Activated T-helper 1 cell treated with Interleukin-2 at 50 U/mL for 16 hours (primary cell): Measurements from ENCODE around the gene SLC43A1.

Experiments used
- DNase-seq: peaks from one replicate; pipeline ENCODE4 v3.0.0-alpha.2; 2020; ENCODE audit warnings: low read depth

SLC43A1 gene

GRCh38 chr11:57497303-57498247, 17.9 kb downstream of the SLC43A1 start:
- no peak for DNase-seq

GRCh38 chr11:57496109-57496820, 19.2 kb downstream of the SLC43A1 start:
- no peak for DNase-seq

GRCh38 chr11:57493507-57494503, 21.7 kb downstream of the SLC43A1 start:
- peak; percentile 55 for DNase-seq

GRCh38 chr11:57491371-57492061, 24.0 kb downstream of the SLC43A1 start:
- peak; percentile 16 for DNase-seq

GRCh38 chr11:57490456-57491248, 24.9 kb downstream of the SLC43A1 start:
- no peak for DNase-seq

DNA sequence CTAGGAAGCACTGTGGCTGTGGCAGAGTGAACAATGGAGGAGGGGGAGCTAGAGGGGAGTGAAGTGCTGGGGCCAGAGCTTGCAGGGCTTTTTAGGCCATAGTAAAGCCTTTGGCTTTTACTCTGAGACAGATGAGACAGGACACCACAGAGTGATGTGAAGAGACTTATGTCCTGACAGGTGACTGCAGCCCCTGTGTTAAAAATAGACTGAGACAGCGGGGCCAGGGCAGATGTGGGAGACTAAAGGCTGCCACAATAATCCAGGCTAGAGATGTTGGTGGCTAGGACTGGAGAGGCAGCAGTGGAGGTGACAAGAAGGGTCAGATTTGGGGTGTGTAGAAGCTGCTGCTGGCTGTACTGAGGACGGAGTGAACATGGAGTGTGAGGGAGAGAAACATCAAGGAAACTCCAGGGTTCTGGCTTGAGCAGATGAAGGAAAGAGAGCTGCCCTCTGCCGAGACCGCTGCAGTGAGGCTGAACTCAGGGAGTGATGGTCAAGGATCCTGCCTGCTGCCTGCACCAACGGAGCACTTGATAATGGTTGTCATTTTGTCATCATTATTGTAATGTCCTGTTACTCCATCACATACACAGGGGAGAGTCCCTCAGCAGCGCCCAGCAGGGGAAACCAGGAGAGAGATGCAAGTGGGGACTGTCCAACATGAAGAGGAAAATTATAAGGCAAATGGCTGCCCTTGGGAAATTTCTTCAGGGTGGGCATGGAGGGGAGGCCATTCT, 27.4 kb downstream of the SLC43A1 start:
- no peak for DNase-seq

DNA sequence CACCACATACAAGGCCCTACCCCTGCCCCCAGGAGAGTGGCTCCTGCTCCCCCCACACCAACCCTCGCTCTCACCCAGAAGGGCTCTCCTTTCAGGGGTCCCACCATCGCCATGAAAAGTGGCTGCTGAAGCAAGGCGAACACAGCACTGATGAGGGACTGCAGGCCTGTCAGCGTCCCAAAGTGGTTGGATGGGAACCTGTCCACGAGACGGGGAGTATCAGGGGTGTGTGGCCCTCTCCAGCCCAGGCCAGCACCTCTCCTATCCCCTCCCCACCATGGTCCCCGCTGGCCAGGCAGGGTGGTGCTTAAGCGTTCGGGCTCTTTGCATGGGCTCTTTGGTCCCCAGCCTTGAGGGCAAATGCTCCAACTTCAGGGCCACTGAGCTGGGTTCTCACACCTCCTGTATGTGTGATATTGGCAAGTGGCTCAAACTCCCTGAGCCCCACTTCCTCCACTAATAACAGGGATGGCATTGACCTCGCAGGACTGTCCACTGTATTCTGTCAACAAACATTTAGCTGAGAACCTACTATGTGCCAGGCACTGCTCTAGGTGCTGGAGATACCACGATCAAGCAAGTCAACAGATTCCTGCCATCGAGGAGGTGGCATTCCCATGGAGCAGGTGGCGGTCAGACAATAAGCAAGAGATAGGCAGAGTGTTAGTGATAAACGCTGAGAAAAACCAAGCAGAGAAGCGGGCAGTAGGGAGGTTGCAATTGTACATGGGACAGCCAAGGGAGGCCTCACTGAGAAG, 28.3 kb downstream of the SLC43A1 start:
- DNase-seq, result no peak

GRCh38 chr11:57485217-57485990, 30.1 kb downstream of the SLC43A1 start:
- DNase-seq, result no peak

GRCh38 chr11:57484141-57484710, 31.3 kb downstream of the SLC43A1 start:
- no peak for DNase-seq

DNA sequence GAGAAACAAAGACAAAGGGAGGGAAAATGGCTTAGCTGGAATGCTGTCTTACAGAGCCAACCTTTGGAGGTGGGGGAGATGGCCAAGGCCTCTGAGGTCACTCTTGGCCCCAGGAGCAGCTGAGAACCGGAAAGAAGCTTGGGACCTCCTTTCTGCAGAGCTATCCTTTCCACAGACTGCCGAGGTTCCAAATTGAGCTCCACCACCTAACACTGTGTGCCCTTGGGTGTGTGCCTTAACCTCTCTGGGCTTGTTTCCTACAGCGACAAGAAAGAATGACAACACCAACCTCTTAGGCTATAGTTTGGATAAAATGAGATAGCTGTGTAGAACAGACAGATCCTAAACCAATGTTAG, 32.0 kb downstream of the SLC43A1 start:
- DNase-seq, result no peak

- no peak for DNase-seq
Observed at GRCh38 chr11:57482782-57483561, 32.5 kb downstream of the SLC43A1 start.

- DNase-seq, result no peak
Observed at GRCh38 chr11:57481915-57482781, 33.4 kb downstream of the SLC43A1 start.

DNA sequence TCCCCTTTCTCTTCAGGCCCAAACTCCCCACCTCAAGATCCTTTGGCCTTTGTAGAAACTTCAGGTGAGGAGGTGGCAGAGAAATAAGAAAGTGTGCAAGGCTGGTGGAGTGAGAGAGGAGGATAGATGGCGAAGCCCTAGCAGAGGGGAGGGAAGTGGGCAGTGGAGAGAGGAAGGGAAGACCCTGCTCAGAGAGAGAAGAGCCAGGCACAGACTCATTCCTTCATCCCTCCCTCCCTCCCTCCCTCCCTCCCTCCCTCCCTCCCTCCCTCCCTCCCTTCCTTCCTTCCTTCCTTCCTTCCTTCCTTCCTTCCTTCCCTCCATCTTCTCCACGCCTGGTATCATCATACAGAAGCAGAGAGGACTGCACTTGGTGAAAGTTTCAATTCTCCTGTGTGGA, 34.2 kb downstream of the SLC43A1 start:
- DNase-seq, result no peak

DNA sequence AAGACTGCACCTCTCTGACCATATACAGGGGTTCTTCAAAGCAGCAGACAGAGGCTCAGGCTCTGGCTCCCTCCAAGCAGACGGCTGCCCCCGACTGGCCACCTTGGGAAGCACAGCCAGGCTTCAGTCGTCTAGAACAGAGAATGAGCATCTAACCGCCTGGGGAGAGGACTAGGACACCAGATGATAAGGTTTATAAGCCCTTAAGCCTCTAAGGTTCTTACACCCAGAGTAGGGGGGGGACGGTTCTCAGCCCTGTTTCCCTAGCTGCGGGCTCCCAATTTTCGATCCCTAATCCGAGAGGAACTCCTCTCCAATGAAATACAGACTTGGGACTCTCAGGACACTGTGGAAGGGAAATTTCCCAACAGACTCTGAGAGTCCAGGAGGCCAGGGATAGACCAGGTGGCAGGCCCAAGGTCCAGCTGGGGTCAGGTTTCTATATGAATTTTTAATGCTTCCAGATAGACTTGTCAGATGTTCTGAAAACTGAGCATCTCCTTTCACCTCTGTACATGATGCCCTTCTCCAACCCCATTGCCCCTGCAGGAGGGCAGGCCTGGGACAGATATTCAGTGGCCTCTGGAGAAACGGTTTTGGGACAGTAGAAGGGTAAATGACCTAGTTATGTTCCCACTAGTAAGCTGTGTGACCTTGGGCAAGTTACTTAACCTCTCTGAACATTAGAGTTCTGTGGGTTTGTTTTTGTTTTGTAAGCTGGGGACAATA, 34.9 kb downstream of the SLC43A1 start:
- no peak for DNase-seq

- DNase-seq, result no peak
Observed at GRCh38 chr11:57479911-57480310, 35.6 kb downstream of the SLC43A1 start.
